Measurements from ENCODE around the gene PLAGL2.
"Not testable (repeated sequence)": the region's sequence is repeated elsewhere in the genome, so short reads cannot be mapped to it uniquely, and the experiment has no call there.

The PLAGL2 gene

GRCh38 chr20:32179934-32180333, 27.6 kb downstream of the PLAGL2 start:
- DNase-seq (ENCODE audit: low read depth) = no peak

- DNase-seq (ENCODE audit: low read depth) = no peak
These were observed 28.0 kb downstream of the PLAGL2 start for GRCh38 chr20:32179515-32179914.

- not testable (repeated sequence) for DNase-seq (ENCODE audit: low read depth)
These were observed 29.8 kb downstream of the PLAGL2 start for GRCh38 chr20:32177696-32178095.

GRCh38 chr20:32168184-32168910, 39.2 kb downstream of the PLAGL2 start:
- no peak for DNase-seq (ENCODE audit: low read depth)

GRCh38 chr20:32167552-32167951, 40.0 kb downstream of the PLAGL2 start:
- no peak for DNase-seq (ENCODE audit: low read depth)

- DNase-seq (ENCODE audit: low read depth) = no peak
These were observed 41.6 kb downstream of the PLAGL2 start for GRCh38 chr20:32165836-32166545.

- no peak for DNase-seq (ENCODE audit: low read depth)
These were observed 42.4 kb downstream of the PLAGL2 start for GRCh38 chr20:32164984-32165735.

GRCh38 chr20:32163951-32164350, 43.6 kb downstream of the PLAGL2 start:
- no peak for DNase-seq (ENCODE audit: low read depth)

GRCh38 chr20:32162351-32162750, 45.2 kb downstream of the PLAGL2 start:
- DNase-seq (ENCODE audit: low read depth) = no peak

- no peak for DNase-seq (ENCODE audit: low read depth)
These were observed 47.2 kb downstream of the PLAGL2 start for GRCh38 chr20:32160341-32160740.

GRCh38 chr20:32159766-32160221, 47.7 kb downstream of the PLAGL2 start:
- DNase-seq (ENCODE audit: low read depth) = no peak

- no peak for DNase-seq (ENCODE audit: low read depth)
These were observed 48.4 kb downstream of the PLAGL2 start for GRCh38 chr20:32158943-32159660.

- no peak for DNase-seq (ENCODE audit: low read depth)
These were observed 49.2 kb downstream of the PLAGL2 start for GRCh38 chr20:32158351-32158750.

GRCh38 chr20:32157611-32158010, 49.9 kb downstream of the PLAGL2 start:
- DNase-seq (ENCODE audit: low read depth) = no peak

- DNase-seq (ENCODE audit: low read depth) = peak; percentile 83
These were observed 52.2 kb downstream of the PLAGL2 start for GRCh38 chr20:32155017-32155981.

GRCh38 chr20:32153771-32154170, 53.8 kb downstream of the PLAGL2 start:
- no peak for DNase-seq (ENCODE audit: low read depth)

- no peak for DNase-seq (ENCODE audit: low read depth)
These were observed 54.3 kb downstream of the PLAGL2 start for GRCh38 chr20:32153156-32153665.

GRCh38 chr20:32152421-32153155, 55.0 kb downstream of the PLAGL2 start:
- no peak for DNase-seq (ENCODE audit: low read depth)

GRCh38 chr20:32150291-32150848, 57.2 kb downstream of the PLAGL2 start:
- DNase-seq (ENCODE audit: low read depth) = no peak
